Upper lobe of left lung (tissue), 6 donors: ENCODE data around the gene NOS1. TPM values are rescaled to one million over a fixed set of nuclear protein-coding genes. Genes with fewer than 3 reads are reported as not detected.
"Not testable (repeated sequence)": the region's sequence is repeated elsewhere in the genome, so short reads cannot be mapped to it uniquely, and the experiment has no call there.

Experiments
- ATAC-seq, 2 donors: fragments of 200-7000 bp; cut with Tn5 transposase; one replicate each; pipeline ENCODE4 v1.9.1; 2022; ENCODE audit warnings: mild to moderate bottlenecking in 2 of 2, moderate library complexity in 2 of 2; ENCODE audit not compliant: low FRiP score in 2 of 2
- DNase-seq, 2 donors: peaks; one replicate each; pipeline ENCODE4 v3.0.0-alpha.2; 2019 to 2020
- H3K27ac ChIP-seq, 4 donors: fragments of 200-600 bp; sonication (generic); one replicate each; pipeline ENCODE4 v1.5.1; 2016 to 2019
- H3K27me3 ChIP-seq, 4 donors: fragments of 200-600 bp; sonication (generic); one replicate each; pipeline ENCODE4 v1.5.1; 2017 to 2019
- H3K36me3 ChIP-seq, 4 donors: fragments of 200-600 bp; sonication (generic); one replicate each; pipeline ENCODE4 v1.5.1; 2016 to 2019
- H3K4me1 ChIP-seq, 4 donors: fragments of 200-600 bp; sonication (generic); one replicate each; pipeline ENCODE4 v1.5.1; 2018 to 2019
- H3K4me3 ChIP-seq, 4 donors: fragments of 200-600 bp; sonication (generic); one replicate each; pipeline ENCODE4 v1.5.1; 2017 to 2019; ENCODE audit warnings: mild to moderate bottlenecking in 2 of 4, moderate library complexity in 1 of 4
- H3K9me3 ChIP-seq, 4 donors: fragments of 200-600 bp; sonication (generic); one replicate each; pipeline ENCODE4 v1.5.1; 2018 to 2019
- EP300 ChIP-seq, 4 donors: sonication (generic); formaldehyde crosslinking; IDR thresholded peaks; one replicate each; pipeline ENCODE4 v1.5.1; 2017; ENCODE audit warnings: antibody characterized with exemption in 4 of 4, control low read depth in 2 of 4
- POLR2A ChIP-seq, 4 donors: fragments of 450-650 bp; IDR thresholded peaks; one replicate each; pipeline ENCODE4 v1.5.1; 2016 to 2017; ENCODE audit warnings: antibody characterized with exemption in 4 of 4, mild to moderate bottlenecking in 2 of 4
- POLR2AphosphoS5 ChIP-seq, 2 donors: sonication (generic); formaldehyde crosslinking; IDR thresholded peaks; one replicate each; pipeline ENCODE4 v1.5.1; 2017; ENCODE audit warnings: antibody characterized with exemption in 2 of 2
- WGBS, 2 donors: methylation state at CpG; one replicate each; pipeline ENCODE4 v1.1.5; 2017 to 2018; 5-methylcytosine and 5-hydroxymethylcytosine counted together
- total RNA-seq, 6 donors: library from RNA; depleted of rRNA in 4 of 6; stranded (reverse); fragments of >200 nt in 4 of 6; gene quantifications; one replicate each; pipeline versions ENCODE4 v1.1.0 to v1.2.1, GENCODE V29; 2016 to 2021
- TF ChIP-seq, protein P1 (sequence below), 6 experiments: fragments of 450-650 bp in 4 of 6; fragments of 200-600 bp in 2 of 6; sonication (generic) in 2 of 6; IDR thresholded peaks; one replicate each; pipeline ENCODE4 v1.5.1; 2016 to 2019; ENCODE audit warnings: antibody characterized with exemption in 6 of 6
- donor health status: DM: no; HTN: no; CAD: no; lungs with moderate emphysema.
- donor health status: DM: no; HTN: yes; CAD: no; lungs with severe emphysema.

The NOS1 gene
- total RNA-seq, 6 donors from 2014 or later = 0.39 to 4.4 (median 2.4) TPM

- Histone ChIP-seq H3K27ac (no peak overlapping the region), H3K9me3 (no peaks in the 10 kb centered on the region), H3K36me3 (no peaks in the 10 kb centered on the region), H3K27me3 (no peaks in the 10 kb centered on the region), H3K4me1 (no peaks in the 10 kb centered on the region), H3K4me3 (no peak overlapping the region)
- 74% methylated on average over 7 of the region's 7 CpGs; no CpG with 5 or more reads in 1 of the 2 donors for WGBS, 2 donors
- DNase-seq = peak in 1 of 2 donors; percentile 34
- TF ChIP-seq POLR2A (IDR thresholded peaks at IDR 0.05) (no peak), POLR2AphosphoS5 (IDR thresholded peaks at IDR 0.05) (no peak), EP300 (IDR thresholded peaks at IDR 0.05) (no peak)
- TF ChIP-seq, protein P1, sequence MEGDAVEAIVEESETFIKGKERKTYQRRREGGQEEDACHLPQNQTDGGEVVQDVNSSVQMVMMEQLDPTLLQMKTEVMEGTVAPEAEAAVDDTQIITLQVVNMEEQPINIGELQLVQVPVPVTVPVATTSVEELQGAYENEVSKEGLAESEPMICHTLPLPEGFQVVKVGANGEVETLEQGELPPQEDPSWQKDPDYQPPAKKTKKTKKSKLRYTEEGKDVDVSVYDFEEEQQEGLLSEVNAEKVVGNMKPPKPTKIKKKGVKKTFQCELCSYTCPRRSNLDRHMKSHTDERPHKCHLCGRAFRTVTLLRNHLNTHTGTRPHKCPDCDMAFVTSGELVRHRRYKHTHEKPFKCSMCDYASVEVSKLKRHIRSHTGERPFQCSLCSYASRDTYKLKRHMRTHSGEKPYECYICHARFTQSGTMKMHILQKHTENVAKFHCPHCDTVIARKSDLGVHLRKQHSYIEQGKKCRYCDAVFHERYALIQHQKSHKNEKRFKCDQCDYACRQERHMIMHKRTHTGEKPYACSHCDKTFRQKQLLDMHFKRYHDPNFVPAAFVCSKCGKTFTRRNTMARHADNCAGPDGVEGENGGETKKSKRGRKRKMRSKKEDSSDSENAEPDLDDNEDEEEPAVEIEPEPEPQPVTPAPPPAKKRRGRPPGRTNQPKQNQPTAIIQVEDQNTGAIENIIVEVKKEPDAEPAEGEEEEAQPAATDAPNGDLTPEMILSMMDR (IDR thresholded peaks at IDR 0.05) = no peak
- no peak for ATAC-seq
Observed at GRCh38 chr12:117384735-117385134, 23.3 kb upstream of the NOS1 start.

- ATAC-seq (no peak), DNase-seq (no peak)
- Histone ChIP-seq H3K27ac (no peak overlapping the region), H3K4me3 (no peak overlapping the region), H3K27me3 (no peaks in the 10 kb centered on the region), H3K4me1 (no peaks in the 10 kb centered on the region), H3K9me3 (no peaks in the 10 kb centered on the region), H3K36me3 (no peaks in the 10 kb centered on the region)
- TF ChIP-seq POLR2AphosphoS5 (IDR thresholded peaks at IDR 0.05) (no peak), POLR2A (IDR thresholded peaks at IDR 0.05) (no peak), EP300 (IDR thresholded peaks at IDR 0.05) (no peak)
- TF ChIP-seq, protein P1 (IDR thresholded peaks at IDR 0.05) = no peak
- WGBS, 2 donors = 73 to 80% methylated on average over 1 of the region's 1 CpG
Observed at GRCh38 chr12:117380083-117380482, 18.7 kb upstream of the NOS1 start.

DNA sequence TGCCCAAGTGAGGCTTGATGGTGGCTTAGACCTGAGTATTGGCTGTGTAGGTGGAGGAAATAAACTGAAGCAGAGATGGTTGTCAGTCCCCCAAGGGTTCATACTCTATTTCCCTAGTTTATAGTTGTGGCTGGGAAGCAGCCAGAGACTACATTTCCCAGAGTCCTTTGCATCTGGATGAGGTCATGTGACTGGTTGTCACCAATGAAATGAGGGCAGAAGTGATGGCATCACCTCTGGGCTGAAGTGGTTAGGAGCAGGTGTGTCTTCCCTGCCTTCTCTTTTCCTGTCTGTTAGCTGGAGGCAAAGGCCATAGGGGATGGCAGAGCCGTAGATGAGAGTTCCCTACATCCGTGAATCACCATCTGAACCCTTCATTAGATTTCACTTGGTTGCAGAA, 16.3 kb upstream of the NOS1 start:
- 88 to 97% methylated on average over 2 of the region's 2 CpGs for WGBS, 2 donors
- no peaks in the 10 kb centered on the region for H3K9me3 ChIP-seq
- TF ChIP-seq EP300 (IDR thresholded peaks at IDR 0.05) (no peak), POLR2A (IDR thresholded peaks at IDR 0.05) (no peak), POLR2AphosphoS5 (IDR thresholded peaks at IDR 0.05) (no peak)
- TF ChIP-seq, protein P1 (IDR thresholded peaks at IDR 0.05) = no peak
- DNase-seq = no peak
- no peaks in the 10 kb centered on the region for H3K36me3 ChIP-seq
- no peak overlapping the region for H3K27ac ChIP-seq
- H3K4me3 ChIP-seq = no peak overlapping the region
- ATAC-seq = no peak
- H3K27me3 ChIP-seq = no peaks in the 10 kb centered on the region
- no peaks in the 10 kb centered on the region for H3K4me1 ChIP-seq

DNA sequence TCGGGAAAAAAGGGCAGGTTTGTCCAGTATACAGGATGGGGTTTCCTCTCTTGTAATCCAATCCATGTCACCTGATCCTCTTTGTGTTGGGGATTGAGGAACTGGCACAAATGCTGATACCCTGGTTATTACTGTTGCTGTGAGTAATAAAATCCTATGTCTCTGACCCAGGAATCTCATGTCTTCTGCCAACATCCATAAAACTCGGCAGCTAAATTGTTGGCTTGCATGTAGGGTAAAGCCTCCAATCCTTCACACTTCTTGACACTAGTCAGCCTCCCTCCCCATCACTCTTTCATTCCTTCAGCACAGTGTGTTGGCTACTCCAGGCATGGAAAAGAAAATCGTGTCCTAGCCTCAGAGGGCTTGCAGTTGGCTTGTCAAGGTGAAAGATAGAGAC, 9.2 kb upstream of the NOS1 start:
- Histone ChIP-seq H3K4me1 (no peaks in the 10 kb centered on the region), H3K4me3 (no peak overlapping the region), H3K27me3 (no peaks in the 10 kb centered on the region), H3K27ac (no peak overlapping the region), H3K9me3 (no peaks in the 10 kb centered on the region), H3K36me3 (no peaks in the 10 kb centered on the region)
- no peak for DNase-seq
- 61 to 64% methylated on average over 3 of the region's 3 CpGs for WGBS, 2 donors
- TF ChIP-seq, protein P1 (IDR thresholded peaks at IDR 0.05) = no peak
- TF ChIP-seq EP300 (IDR thresholded peaks at IDR 0.05) = no peak
- TF ChIP-seq POLR2A (IDR thresholded peaks at IDR 0.05) = no peak
- no peak for TF ChIP-seq POLR2AphosphoS5 (IDR thresholded peaks at IDR 0.05)
- no peak for ATAC-seq

DNA sequence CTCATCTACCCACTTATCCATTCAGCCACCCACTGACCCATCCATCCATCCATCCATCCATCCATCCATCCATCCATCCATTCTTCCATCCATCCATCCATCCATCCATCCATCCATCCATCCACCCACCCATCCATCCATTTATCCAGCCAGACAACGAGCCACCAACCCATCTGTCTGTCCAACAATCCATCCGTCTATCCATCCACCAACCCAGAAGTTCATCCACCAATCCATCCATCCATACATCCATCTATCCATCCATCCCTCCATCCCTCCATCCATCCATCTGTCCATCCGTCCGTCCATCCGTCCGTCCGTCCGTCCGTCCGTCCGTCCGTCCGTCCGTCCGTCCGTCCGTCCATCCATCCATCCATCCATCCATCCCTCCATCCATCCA, 8.6 kb upstream of the NOS1 start:
- H3K4me3 ChIP-seq, H3K36me3 ChIP-seq, H3K27ac ChIP-seq, H3K27me3 ChIP-seq, ATAC-seq, H3K4me1 ChIP-seq, H3K9me3 ChIP-seq: not testable (repeated sequence)
- peak in 1 of 2 donors; percentile 5 for DNase-seq
- 63 to 74% methylated on average over 17 of the region's 17 CpGs for WGBS, 2 donors
